Vagina (tissue), 2 donors: ENCODE measurements around the gene MOBP. TPM values are rescaled to one million over a fixed set of nuclear protein-coding genes. Genes with fewer than 3 reads are reported as not detected.

Experiments
- DNase-seq, 2 donors: peaks; one replicate each; pipeline ENCODE4 v3.0.0-alpha.2; 2017; ENCODE audit errors: extremely low spot score in 2 of 2
- H3K27ac ChIP-seq: fragments of 200-600 bp; sonication (generic); one replicate; pipeline ENCODE4 v1.5.1; 2019
- H3K27me3 ChIP-seq: fragments of 200-600 bp; sonication (generic); one replicate; pipeline ENCODE4 v1.5.1; 2019
- H3K36me3 ChIP-seq, 2 donors: fragments of 200-600 bp; sonication (generic); one replicate each; pipeline ENCODE4 v1.5.1; 2017 to 2019
- H3K4me1 ChIP-seq: fragments of 200-600 bp; sonication (generic); one replicate; pipeline ENCODE4 v1.5.1; 2019
- H3K4me3 ChIP-seq, 2 donors: fragments of 200-600 bp; sonication (generic); 1 replicate in 1 of 2; 2 replicates in 1 of 2; pipeline ENCODE4 v1.5.1; 2016 to 2019
- H3K9me3 ChIP-seq: fragments of 200-600 bp; sonication (generic); one replicate; pipeline ENCODE4 v1.5.1; 2019
- POLR2A ChIP-seq, 2 donors: fragments of 450-650 bp; IDR thresholded peaks; one replicate each; pipeline ENCODE4 v1.6.1; 2017; ENCODE audit warnings: antibody characterized with exemption in 2 of 2, mild to moderate bottlenecking in 2 of 2, moderate library complexity in 2 of 2
- POLR2AphosphoS5 ChIP-seq, 2 donors: sonication (generic); formaldehyde crosslinking; IDR thresholded peaks; one replicate each; pipeline ENCODE4 v1.9.0; 2017; ENCODE audit warnings: antibody characterized with exemption in 2 of 2, mild to moderate bottlenecking in 2 of 2, low read depth in 1 of 2; ENCODE audit not compliant: insufficient read depth in 1 of 2
- intact Hi-C: fragments of 100-400 bp; cut with DNase I; formaldehyde crosslinking; loops from one replicate; pipeline ENCODE4 v1.15.1; 2023
- total RNA-seq: library from RNA; depleted of rRNA; stranded (reverse); fragments of >200 nt; gene quantifications from one replicate; pipeline ENCODE4 v1.2.3, GENCODE V29; 2016
- TF ChIP-seq, protein P1 (sequence below), 3 experiments: fragments of 450-650 bp in 2 of 3; fragments of 200-600 bp in 1 of 3; sonication (generic) in 1 of 3; IDR thresholded peaks; one replicate each; pipeline ENCODE4 v1.5.1; 2017 to 2019; ENCODE audit warnings: antibody characterized with exemption in 3 of 3, mild to moderate bottlenecking in 2 of 3, moderate library complexity in 2 of 3

MOBP gene
- total RNA-seq, 1 donor from 2014 or later = not detected

DNA sequence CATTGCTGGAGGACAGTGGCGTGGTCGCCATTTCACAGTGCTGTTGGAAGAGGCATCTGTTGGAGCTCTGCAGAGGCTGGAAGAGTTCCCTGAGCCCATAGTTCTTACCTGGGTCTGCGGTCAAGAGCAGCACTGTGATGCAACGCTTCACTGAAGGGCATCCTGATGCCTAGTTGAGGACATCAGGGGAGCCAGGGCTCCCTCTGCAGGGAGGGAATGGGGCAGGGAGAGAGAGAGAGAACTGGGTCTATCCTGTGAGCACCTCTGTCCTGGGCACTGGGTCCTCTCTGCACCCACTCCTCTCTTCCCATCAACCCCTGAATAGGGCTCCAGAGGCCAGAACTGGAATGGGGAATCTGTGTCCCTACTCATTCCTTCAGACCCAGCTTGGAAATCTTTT lies 23.9 kb upstream of the MOBP start:
- H3K4me1 ChIP-seq = no peaks in the 10 kb centered on the region
- no peak overlapping the region for H3K27ac ChIP-seq
- DNase-seq = no peak
- TF ChIP-seq, protein P1, sequence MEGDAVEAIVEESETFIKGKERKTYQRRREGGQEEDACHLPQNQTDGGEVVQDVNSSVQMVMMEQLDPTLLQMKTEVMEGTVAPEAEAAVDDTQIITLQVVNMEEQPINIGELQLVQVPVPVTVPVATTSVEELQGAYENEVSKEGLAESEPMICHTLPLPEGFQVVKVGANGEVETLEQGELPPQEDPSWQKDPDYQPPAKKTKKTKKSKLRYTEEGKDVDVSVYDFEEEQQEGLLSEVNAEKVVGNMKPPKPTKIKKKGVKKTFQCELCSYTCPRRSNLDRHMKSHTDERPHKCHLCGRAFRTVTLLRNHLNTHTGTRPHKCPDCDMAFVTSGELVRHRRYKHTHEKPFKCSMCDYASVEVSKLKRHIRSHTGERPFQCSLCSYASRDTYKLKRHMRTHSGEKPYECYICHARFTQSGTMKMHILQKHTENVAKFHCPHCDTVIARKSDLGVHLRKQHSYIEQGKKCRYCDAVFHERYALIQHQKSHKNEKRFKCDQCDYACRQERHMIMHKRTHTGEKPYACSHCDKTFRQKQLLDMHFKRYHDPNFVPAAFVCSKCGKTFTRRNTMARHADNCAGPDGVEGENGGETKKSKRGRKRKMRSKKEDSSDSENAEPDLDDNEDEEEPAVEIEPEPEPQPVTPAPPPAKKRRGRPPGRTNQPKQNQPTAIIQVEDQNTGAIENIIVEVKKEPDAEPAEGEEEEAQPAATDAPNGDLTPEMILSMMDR (IDR thresholded peaks at IDR 0.05) = no peak
- TF ChIP-seq POLR2AphosphoS5 (IDR thresholded peaks at IDR 0.05; ENCODE audit: insufficient read depth in 1 of 2, low read depth in 1 of 2) (no peak), POLR2A (IDR thresholded peaks at IDR 0.05) (no peak)
- H3K4me3 ChIP-seq = no peak overlapping the region
- no peaks in the 10 kb centered on the region for H3K27me3 ChIP-seq
- no peaks in the 10 kb centered on the region for H3K36me3 ChIP-seq
- intact Hi-C loops = no loop called here
- H3K9me3 ChIP-seq = no peaks in the 10 kb centered on the region

DNA sequence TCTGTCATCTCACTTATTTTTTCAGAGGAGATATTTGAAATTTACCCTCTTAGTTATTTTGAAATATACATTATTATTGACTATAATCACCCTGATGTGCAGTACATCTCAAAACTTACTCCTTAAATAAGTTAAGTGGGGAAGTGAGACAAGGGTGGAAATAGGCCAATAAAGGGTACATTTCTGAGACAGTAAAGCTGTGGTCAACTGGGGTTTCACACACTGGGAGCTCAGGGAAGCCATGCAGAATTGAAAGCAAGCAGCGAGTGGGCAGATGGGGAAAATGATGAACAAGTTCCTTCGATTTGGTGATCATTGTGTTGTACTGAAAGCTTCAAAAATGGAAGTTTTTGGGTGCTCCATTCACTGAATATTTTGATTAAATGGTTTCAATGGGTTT lies 21.6 kb upstream of the MOBP start:
- no peak overlapping the region for H3K4me3 ChIP-seq
- intact Hi-C loops = no loop called here
- H3K9me3 ChIP-seq = no peaks in the 10 kb centered on the region
- no peaks in the 10 kb centered on the region for H3K27me3 ChIP-seq
- TF ChIP-seq POLR2AphosphoS5 (IDR thresholded peaks at IDR 0.05; ENCODE audit: insufficient read depth in 1 of 2, low read depth in 1 of 2) (no peak), POLR2A (IDR thresholded peaks at IDR 0.05) (no peak)
- TF ChIP-seq, protein P1 (IDR thresholded peaks at IDR 0.05) = no peak
- H3K36me3 ChIP-seq = no peaks in the 10 kb centered on the region
- H3K27ac ChIP-seq = no peak overlapping the region
- H3K4me1 ChIP-seq = no peaks in the 10 kb centered on the region
- DNase-seq = no peak

DNA sequence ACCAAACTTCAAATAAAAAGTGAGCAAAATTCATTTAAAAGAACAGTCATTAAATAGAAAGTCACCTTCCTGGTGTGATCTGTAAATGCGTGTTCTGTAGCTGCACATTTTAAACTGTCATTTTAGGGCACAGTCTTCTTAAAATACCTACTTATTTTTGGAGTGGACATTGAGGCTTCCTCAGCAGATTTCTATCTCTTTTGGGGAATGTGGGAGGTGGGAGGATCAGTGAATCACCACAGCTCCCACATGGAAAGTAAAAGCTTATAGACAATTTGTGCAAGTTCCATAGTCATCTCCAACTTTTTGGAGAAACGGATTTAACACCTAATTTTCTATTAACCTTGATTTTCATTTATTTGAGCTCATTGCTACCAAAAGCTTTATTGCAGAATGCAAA lies 21.0 kb upstream of the MOBP start:
- DNase-seq = no peak
- no peak overlapping the region for H3K27ac ChIP-seq
- H3K4me3 ChIP-seq = no peak overlapping the region
- TF ChIP-seq POLR2A (IDR thresholded peaks at IDR 0.05) (no peak), POLR2AphosphoS5 (IDR thresholded peaks at IDR 0.05; ENCODE audit: insufficient read depth in 1 of 2, low read depth in 1 of 2) (no peak)
- TF ChIP-seq, protein P1 (IDR thresholded peaks at IDR 0.05) = no peak
- no peaks in the 10 kb centered on the region for H3K9me3 ChIP-seq
- no peaks in the 10 kb centered on the region for H3K36me3 ChIP-seq
- H3K27me3 ChIP-seq = no peaks in the 10 kb centered on the region
- no peaks in the 10 kb centered on the region for H3K4me1 ChIP-seq
- intact Hi-C loops = no loop called here

DNA sequence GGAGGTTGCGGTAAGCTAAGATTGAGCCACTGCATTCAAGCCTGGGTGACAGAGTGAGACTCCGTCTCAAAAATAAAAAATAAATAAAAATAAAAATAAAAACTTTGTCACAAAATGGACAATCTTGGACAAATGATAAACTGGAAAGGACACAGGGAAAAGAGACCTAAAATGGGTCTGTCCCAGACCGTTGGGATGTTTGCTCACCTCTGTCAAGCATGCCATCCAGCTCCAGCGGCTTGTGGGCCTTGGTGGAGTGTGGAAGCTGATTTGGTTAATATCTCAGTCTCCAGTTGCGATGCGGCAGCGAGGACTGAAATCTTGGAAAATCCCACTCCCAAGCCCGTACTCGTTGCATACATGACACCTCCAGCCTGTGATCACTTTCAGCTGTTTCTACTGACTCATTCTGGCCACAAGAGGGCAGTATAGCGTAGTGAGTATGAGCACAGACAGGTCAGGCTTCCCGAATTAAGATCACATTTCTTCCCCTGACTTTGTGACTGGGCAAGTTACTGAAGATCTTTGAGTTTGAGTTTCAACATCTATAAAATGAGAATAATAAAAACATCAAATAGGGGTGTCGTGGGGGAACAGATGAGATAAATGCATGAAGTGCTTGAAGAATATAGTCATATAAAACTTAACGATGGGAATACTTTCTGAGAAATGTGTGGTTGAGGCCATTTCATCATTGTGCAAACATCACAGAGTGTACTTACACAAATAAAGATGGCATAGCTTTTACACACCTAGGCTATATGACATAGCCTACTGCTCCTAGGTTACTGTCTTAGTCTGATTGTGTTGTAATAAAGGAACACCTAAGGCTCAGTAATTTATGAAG lies 19.6 kb upstream of the MOBP start:
- H3K27me3 ChIP-seq = no peaks in the 10 kb centered on the region
- H3K4me1 ChIP-seq = no peaks in the 10 kb centered on the region
- no peaks in the 10 kb centered on the region for H3K36me3 ChIP-seq
- no peak overlapping the region for H3K4me3 ChIP-seq
- H3K9me3 ChIP-seq = no peaks in the 10 kb centered on the region
- no peak for DNase-seq
- no peak for TF ChIP-seq POLR2A (IDR thresholded peaks at IDR 0.05)
- TF ChIP-seq, protein P1 (IDR thresholded peaks at IDR 0.05) = peak; percentile 51 to 81 (median 71)
- TF ChIP-seq POLR2AphosphoS5 (IDR thresholded peaks at IDR 0.05; ENCODE audit: insufficient read depth in 1 of 2, low read depth in 1 of 2) = peak in 1 of 2 donors; percentile 9
- H3K27ac ChIP-seq = no peak overlapping the region
- intact Hi-C loops = no loop called here
